Stimulated activated CD4-positive, alpha-beta T cell treated with anti-CD3 and anti-CD28 coated beads, TNF-alpha, amount 100 ng/mL, for 48 hours (primary cell): ENCODE data around the gene SHISA6.

Source experiments
- DNase-seq, 3 donors: peaks; one replicate each; pipeline ENCODE4 v3.0.0-alpha.2; 2020; ENCODE audit warnings: low read depth in 3 of 3

Gene SHISA6

GRCh38 chr17:11240841-11241610 lies at the start of gene SHISA6:
SHISA6 (plus strand) TSS chr17:11241213.
- no peak for DNase-seq

GRCh38 chr17:11195801-11196200 lies 45.2 kb upstream of the SHISA6 start:
- DNase-seq, result no peak

GRCh38 chr17:11204991-11205390 lies 36.0 kb upstream of the SHISA6 start:
- DNase-seq, result no peak

- no peak for DNase-seq
These were observed 35.4 kb upstream of the SHISA6 start for GRCh38 chr17:11205659-11206058.

DNA sequence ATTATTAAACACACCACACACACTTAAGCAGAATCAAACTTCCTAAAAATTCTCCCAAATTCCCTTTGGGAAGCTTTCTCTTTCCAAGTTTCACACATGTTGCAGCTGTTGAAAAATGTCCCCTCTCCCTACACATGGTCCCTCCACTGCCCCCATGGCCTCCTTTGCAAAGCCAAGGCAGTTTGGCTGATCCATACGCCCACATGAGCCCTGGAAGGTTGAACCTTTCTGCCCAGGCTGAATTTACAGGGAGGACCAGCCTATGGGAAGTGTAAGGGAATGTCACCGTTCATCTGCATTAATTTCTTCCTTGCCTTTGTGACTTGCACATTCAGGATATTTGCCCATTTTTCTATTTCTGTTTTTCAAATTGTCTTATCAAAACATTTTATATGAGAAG lies 31.1 kb upstream of the SHISA6 start:
- DNase-seq, result no peak

GRCh38 chr17:11212792-11213191 lies 28.2 kb upstream of the SHISA6 start:
- no peak for DNase-seq

GRCh38 chr17:11216976-11217375 lies 24.0 kb upstream of the SHISA6 start:
- DNase-seq, result no peak

DNA sequence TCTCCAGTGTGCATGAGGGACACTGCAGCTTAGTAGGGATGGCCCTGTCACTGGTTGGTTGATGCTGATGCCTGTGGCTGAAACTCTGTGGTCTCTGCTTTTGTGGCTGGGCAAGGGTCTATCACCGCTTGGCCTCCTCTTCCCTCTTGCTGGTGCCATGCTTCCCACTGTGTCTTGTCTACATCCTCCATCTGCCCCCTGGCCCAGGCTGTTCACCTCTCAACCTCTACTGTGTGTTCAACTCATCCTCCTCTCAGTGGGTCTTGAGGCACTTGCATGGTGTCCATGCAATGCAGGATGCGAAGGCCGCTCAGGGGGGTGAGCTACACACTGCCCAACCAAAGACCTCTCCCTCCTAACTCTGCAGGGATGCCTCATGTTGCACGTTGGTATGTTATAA lies 19.8 kb upstream of the SHISA6 start:
- no peak for DNase-seq

DNA sequence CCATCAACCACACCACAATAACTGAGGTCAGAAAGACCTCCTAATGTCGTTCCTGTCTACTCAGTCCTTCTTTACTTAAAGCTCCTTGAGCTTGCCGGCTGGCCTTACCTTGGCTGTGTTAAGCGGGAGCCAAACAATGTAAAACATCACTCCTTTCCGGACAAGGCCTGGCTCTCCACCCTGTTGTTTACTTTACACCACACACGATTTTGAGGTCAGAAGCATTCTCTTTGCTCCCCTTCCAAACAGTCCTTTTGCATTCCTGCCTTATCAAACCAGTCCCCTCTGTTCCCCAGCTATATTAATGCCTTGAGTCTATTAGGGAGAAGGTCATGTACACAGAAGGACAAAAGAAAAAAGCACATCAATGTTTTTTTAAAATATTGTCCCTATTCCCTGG lies 19.3 kb upstream of the SHISA6 start:
- no peak for DNase-seq

- DNase-seq, result no peak
These were observed 2.3 kb upstream of the SHISA6 start for GRCh38 chr17:11238705-11239104.

GRCh38 chr17:11239379-11239970 lies 1.5 kb upstream of the SHISA6 start:
- DNase-seq, result no peak

DNA sequence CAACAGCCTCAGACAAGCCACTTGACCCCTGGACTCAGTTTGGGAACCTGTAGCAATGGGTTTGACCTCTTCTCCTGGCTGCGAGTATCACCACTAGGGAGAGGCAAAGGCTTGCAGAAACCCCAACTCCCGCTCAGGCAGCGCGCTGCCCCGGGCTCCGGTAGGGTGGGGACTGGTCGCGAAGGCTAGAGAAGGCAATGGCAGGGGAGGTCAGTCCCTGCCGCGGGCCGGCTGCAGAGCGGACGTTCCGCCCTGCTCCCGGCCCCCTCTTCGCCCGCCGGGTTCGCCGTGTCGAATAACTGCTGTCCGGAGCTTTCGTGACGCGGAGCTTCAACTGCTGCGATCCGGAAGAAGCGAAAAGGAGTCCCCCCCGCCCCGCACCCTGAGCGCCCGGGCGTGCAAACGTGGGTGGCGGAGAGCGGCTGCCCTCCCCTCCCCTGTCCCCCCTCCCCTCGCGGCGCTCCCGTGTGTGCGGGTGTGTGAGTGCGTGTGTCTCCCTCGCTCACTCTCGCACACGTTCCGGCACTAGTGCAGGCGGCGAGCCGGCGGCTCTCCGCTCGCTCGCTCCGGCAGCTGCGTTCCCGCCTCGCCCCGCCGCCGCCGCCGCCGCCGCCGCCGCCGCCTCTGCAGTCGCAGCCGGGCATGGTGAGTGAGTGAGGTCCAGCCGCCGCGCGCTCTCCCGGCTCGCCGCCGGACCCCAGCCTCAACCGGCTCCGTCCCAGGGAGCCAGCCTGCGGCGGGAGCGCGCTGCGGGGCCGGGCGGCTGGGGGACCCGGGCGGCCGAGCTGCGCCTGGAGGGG lies 772 bp upstream of the SHISA6 start:
- no peak for DNase-seq

DNA sequence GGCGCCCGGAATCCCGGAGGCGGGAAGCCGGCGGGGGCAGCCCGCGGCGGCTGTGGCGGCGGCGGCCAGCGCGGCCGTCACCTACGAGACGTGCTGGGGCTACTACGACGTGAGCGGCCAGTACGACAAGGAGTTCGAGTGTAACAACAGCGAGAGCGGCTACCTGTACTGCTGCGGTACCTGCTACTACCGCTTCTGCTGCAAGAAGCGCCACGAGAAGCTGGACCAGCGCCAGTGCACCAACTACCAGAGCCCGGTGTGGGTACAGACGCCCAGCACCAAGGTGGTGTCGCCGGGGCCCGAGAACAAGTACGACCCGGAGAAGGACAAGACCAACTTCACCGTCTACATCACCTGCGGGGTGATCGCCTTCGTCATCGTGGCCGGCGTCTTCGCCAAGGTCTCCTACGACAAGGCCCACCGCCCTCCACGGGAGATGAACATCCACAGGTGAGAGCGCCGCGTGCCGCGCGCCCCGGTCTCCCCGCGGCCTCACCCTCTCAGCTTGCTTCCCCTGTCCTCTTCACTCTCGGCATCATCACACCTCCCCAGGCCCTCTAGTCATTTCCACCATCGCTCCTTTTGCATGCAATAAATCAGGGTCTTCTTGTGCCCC lies 706 bp downstream of the SHISA6 start:
- no peak for DNase-seq

GRCh38 chr17:11242411-11242810 lies 1.4 kb downstream of the SHISA6 start:
- DNase-seq, result no peak

- DNase-seq, result no peak
These were observed 3.8 kb downstream of the SHISA6 start for GRCh38 chr17:11244776-11245175.

DNA sequence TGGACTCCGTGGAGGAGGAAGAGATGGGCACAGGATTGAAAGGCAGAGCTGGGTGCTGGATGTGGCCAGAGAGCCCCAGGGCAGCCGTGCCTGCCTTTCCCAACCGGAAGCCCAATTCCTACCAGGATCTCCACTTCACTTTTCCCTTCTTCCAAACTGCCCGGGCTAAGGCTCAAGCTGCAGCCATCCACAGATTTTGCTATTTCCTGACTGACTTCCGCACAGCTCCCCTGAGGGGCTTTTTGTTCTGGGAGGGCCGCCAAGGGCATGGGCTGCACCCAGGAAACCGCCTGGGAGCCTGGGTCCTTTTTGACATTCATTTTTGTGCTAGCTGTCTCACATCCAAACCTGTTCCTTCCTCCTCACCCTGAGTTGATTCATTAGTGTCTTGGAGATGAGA lies 4.2 kb downstream of the SHISA6 start:
- DNase-seq, result no peak

DNA sequence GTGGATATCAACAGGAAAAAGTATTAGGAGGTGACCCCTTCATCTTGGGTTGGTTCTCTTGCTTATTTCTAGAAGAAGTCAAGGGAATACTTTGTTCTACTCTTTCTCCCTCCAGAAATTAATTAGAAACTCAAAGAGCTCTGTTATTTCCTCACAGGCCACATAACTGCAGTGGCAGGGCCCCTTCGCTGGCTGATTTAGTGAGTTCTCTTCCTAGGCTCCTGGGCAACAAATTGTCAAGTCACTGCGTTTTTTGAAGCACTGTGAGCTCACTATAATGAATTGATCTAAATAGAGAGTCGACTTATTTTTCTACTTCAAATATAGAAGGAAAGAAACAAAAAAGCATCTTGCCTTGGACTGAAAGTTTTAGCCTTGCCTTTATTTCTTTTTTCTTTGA lies 4.8 kb downstream of the SHISA6 start:
- no peak for DNase-seq

DNA sequence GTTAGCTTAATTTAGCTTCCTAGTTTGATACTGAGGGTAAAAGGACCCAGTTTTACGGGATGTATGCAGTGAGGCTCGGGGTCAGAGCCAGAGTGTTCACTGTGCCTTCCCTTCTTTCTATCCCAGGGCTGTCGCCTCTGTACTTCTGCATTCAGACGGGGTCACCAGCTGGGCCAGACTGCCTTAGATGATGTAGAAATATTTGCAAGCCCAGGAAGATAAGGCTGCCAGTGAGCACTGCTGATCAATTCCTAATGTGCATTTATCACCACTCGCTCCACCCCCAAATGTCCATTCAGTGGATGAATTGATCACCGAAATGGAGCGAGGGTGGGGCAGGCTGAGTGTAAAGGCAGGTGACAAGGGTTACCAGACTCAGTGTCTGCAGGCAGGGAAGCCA lies 9.1 kb downstream of the SHISA6 start:
- DNase-seq, result no peak

DNA sequence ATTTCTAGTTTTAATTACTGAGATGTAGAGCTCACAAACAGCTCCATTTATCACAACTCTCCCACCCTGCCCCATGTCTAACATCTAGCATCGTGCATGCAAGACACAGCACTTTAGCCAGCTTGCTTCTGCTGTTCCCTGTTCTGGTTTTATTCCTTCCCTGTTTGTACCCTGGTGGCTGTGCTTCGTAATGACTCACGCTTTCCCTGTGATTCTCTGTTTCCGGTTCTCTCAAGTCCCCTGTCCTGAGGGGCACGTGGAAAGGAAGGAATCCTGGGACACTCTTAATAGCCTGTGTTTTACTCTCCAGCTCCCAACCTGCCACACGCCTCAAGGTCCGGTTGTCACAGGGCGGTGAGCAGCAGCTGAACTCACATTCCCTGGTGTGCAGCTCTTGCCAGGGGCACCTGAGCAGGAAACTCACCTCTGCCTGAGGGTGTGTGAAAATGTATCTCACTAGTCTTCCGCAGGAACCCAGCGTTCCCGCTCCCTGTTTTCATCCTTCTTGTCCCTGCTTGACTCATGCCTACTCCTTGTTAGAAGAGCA lies 10.6 kb downstream of the SHISA6 start:
- DNase-seq, result no peak

DNA sequence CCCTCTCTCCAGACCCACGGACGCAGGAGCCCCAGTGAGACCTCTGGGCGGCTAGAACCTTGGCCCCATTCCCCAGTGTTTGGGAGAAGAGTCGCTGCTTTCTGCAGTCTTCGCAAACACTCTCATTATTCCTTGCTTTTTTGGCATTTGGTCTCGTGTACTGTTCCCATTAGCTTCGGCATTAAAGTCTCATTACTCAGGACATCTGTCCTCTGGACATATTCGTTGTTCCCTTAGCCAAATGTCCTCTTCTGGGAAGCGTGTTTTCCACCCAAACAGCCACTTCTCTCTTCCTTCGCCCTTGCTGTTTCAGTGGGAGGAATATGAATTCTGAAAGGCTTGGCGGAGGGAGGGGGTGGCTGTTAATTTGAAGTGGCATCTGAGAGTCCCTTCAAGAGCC lies 11.1 kb downstream of the SHISA6 start:
- DNase-seq, result no peak

DNA sequence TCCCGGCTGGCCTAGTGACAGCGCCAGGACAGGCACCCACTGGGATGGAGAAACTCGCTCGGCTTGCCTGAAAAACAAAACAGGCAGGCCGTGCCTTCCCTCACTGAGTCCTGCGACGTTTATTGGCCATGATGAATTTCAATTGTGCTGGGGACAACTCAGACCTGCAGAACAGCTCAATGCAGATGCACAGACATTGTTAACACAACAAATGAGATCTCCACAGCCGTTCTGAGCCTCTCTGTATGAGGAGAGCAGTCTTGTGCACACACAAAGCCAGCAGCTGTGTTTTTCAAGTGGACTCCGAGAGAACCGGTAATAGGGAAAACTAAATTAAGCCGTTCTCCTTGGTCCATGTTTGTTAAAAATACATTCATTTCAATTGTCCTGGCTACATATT lies 15.9 kb downstream of the SHISA6 start:
- no peak for DNase-seq

DNA sequence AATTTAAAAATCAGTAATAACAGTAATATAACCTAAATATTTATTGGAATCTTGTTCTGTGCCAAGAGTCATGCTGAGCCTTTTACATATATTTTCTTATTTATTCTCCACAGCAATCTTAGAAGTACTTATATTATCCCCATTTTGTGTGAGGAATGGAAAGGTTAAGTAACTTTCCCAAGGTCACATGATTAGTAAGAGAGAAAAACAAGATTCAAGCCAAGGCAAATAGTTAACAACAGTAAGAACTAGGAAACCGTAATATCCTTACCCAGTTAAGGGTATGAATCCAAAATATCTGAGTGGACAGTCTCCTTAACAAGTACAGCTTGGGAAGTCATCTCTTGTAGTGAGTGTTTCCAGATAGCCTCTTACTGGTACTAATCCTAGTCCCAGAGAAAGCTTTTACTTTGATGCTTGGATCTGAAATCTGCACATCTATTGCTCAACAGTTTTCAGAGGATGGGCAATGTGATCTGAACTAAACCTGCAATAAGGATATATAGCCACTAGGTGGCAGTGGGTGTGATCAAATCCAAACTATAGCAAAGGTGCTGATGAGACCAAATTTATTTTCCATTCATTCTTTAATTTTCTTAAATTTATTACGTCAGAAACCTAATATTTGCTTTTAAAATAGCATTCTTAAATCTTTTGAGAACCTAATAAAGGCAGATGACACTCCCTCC lies 23.3 kb downstream of the SHISA6 start:
- no peak for DNase-seq
